HG03196 (cell line): ENCODE measurements around the gene SBNO2.
"Not testable (repeated sequence)": the region's sequence is repeated elsewhere in the genome, so short reads cannot be mapped to it uniquely, and the experiment has no call there.

Experiments
- ATAC-seq: cut with Tn5 transposase; IDR thresholded peaks from one replicate; pipeline ENCODE4 v1.9.1; 2021; ENCODE audit not compliant: unreplicated experiment

Gene SBNO2

GRCh38 chr19:1138121-1138520, 35.9 kb downstream of the SBNO2 start:
- no peak for ATAC-seq

DNA sequence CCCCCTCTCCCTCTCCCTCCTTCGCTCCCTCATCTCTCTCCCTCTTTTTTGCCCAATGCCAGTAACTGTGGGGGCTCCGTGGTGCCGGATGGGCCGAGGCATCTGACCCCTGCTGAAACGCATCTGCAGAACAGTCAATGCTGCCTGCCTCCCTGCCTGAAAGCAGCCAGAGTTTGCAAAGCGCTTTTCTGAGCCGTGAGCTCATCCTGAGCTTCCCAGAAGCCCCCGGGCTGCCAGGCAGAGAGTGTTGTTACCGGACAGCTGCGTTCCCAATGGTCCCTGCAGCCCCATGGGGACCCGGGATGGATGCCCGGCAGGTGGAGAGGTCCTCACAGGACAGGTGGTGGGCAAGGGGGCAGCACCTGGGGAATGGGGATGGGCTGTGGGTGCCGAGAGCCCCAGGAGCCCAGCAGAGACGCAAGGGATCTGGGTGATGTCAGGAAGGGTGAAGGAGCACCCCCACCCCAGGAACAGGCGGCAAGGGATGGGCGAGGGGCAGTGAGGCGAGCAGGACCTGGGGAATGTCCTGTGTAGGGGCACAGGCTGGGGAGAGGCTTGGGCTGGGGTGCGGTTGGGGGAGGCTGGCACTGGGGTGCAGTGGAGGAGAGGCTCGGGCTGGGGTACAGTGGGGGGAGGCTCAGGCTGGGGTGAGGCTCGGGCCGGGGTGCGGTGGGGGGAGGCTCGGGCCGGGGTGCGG, 37.3 kb downstream of the SBNO2 start:
- ATAC-seq: no peak

GRCh38 chr19:1136201-1136600, 37.9 kb downstream of the SBNO2 start:
- ATAC-seq: no peak

- ATAC-seq: no peak
Observed at GRCh38 chr19:1135454-1135853, 38.6 kb downstream of the SBNO2 start.

GRCh38 chr19:1134431-1134830, 39.6 kb downstream of the SBNO2 start:
- no peak for ATAC-seq

DNA sequence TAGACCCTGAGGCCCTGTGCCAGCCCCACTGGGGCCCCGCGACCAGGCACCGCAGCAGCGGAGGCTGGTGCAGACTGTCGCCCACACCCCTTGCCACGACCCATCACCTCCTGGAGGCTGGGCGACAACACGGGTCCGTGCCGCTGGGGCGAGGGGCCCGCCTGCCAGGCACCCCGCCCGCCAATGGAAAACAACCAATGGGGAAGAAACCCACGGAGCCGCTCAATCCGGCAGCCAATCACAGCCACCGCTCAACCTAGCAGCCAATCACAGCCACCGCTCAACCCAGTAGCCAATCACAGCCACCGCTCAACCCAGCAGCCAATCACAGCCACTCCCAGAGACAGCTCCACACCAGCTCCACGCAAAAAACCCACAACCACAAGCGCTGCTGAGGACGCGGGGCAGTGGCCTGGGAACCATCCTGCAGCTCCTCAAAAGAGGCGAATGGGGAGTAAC, 40.6 kb downstream of the SBNO2 start:
- ATAC-seq: no peak

DNA sequence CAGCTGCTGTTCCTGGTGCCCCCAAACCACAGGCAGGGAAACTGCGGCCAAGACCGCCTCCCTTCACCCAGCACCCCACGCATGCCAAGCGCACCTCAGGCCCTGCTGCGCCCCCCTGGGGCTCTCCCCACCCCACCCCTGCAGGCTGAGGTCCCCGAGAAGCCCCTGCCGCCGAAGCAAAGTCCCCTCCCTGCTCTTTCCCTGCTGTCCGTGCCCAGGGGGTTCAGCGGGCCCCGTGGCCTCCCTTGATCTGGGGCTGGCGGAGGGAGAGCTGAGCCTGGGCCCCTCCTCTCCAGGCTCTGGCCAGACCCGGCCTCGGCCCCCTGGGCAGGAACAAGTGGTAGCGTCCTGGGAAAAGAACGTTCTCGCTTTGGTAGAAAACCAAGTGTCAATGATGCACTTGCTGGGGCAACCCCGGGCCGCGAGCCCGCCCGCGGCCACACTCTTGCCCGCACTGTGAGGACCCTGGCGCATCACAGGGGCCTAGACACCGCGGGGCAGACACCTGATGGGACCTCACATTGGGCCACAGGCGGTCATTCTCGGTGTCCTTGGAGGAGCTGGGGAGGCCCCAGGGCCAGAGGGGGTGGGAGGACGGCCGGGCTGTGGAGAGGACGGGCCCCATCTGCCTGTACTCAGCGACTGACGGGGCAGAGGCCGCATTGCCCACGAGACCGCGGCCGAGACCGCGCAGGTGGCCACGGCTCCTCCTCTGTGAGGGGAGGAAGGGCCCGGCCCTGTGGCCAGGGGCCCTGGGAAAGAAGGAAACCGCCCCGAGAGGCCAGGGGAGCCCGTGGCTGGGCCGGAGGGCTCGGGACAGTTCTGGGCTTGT, 41.3 kb downstream of the SBNO2 start:
- ATAC-seq: no peak

DNA sequence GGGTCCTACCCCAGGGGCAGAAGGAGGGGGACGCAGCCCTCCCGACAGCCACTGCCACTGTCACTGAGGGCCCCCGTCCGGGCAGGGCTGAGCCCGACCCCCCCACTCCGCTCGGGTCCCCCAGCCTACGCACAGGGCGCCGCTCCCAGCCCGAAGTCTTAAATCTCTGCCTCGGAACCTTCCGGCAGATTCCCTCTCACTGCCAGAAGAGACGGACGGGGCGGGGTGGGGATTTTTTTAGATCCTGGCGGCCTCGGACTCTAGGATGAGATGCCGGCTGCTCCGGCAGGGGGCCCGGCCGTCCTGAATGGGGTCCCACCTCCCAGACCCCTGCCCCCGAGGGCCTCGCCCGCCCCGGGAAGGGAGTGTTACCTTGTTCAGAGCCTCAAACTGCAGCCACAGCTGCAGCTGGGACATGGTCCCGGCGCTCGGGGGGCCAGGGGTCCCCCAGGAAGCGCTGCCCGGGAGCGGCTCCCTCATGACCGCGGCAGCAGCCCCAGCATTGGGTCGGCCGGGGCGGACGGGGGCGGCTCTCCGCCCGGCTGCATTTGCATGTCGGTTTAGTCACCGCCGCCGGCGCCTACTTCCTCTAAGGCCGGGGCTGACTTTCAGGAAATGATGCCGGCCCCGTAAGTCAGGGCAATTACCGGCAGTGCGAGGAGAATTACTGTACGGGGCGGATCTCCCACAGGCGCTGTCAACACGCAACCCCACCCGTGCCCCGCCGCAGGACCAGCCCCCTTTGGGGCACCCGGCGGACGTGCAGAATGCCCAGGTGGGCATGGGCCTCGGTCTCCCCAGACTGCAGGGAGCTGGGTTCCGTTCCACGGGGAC, 42.1 kb downstream of the SBNO2 start:
- ATAC-seq: peak; percentile 68

GRCh38 chr19:1130771-1131717, 43.0 kb downstream of the SBNO2 start:
- ATAC-seq: peak; percentile 15

GRCh38 chr19:1129535-1129934, 44.5 kb downstream of the SBNO2 start:
- no peak for ATAC-seq

DNA sequence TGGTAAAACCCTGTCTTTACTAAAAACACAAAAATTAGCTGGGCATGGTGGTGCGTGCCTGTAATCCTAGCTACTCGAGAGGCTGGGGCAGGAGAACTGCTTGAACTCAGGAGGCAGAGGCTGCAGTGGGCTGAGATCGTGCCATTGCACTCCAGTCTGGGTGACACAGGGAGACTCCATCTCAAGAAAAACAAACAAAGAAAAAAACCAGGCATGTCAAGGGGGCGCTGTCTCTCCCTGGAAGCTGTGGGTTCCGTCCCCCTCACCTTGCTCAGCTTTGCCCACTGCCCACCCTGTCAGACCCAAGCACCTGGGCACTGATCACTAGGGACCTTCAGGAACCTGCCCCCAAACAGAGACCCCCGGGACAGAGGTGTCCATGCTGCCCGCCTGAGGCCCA, 45.0 kb downstream of the SBNO2 start:
- not testable (repeated sequence) for ATAC-seq

DNA sequence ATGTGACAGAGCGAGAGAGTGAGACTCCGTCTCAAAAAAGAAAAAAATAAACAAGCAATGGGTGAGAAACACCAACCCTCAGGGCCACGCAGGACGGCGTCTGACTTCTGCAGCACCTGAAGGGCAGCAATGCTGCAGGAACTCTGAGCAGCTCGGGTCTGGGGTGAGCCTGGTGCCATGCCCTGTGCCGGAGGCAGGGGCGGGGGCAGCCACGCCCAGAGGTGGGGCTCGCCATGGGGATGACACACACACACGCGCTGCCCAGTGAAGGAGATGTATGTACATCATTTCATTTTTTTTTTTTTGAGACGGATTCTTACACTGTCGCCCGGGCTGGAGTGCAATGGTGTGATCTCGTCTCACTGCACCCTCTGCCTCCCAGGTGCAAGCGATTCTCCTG, 46.0 kb downstream of the SBNO2 start:
- no peak for ATAC-seq

GRCh38 chr19:1126984-1127760, 46.9 kb downstream of the SBNO2 start:
- ATAC-seq: no peak

DNA sequence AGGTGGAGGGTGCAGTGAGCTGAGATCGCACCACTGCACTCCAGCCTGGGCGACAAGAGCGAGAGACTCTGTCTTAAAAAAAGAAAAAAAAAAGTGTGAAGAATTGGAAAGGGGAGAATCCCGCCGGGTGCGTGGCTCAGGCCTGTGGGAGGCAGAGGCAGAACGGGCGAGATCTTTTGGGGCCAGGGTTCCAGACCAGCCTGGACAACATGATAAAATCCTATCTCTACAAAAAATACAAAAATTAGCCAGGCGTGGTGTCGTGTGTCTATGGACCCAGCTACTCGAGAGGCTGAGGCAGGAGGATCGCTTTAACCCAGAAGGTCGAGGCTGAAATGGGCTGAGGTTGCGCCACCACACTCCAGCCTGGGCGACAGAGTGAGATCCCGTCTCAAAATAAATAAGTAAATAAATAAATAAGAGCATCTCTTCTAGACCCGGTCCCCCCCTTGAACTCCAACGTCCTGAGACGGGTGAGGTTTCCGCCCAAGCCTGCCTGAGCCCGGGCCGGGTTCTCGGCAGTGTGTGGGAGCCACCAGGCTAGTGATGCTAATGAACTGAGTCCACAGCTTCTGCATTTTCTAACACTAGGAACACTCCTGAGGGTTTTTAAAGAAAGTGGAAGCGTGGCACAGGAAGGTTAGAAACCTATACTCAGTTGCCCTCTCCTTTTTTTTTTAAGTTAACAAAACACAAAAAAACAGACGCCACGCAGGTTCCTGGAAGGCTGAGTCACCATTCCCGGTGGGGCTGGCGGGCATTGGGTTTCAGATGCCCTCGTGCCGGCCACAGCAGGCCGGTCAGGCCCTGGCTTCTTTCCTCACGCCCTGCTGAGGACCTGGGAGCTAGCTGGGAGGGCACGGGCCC, 48.2 kb downstream of the SBNO2 start:
- no peak for ATAC-seq

DNA sequence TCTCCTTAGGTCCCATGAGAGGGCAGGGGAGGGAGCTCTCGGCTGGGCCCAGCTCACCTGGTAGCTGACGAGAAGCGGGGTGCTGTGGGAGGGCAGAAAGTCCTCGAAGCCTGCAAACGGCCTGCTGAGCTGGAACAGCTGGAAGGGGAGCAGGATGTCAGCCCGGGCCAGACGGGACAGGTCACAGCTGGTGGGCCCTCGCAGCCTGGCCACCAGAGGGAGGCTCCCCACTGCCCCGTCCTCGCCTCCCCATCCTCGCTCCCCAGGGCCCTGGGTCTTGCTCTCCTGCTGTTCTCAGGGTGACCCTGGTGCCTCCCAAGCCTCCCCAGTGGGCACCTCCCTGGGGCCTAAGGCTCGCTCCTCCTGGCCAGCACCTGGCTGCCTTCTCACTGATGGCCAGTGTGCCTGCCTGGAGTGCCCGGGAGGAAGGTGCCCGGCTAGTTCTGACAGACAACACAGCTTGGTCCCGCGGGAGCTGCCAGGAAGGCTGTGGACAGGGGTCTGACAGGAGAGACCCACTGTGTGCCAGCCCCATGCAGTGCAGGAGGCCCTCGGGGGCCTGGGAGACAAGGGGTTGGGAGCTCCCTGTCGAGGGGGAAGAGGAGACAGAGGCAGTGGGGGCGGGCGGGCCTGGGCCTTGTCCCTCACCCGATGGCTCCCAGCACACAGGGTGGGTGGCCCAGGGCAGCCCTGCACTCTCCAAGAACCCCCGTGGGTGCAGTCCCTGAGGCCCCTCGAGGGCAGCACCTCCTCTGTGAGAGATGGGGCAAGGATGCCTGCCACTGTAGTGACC, 50.0 kb downstream of the SBNO2 start:
- ATAC-seq: no peak

- ATAC-seq: no peak
Observed at GRCh38 chr19:1123381-1123780, 50.7 kb downstream of the SBNO2 start.

GRCh38 chr19:1122972-1123363, 51.1 kb downstream of the SBNO2 start:
- no peak for ATAC-seq
